ENCODE results near the gene SLC7A1.

DNA sequence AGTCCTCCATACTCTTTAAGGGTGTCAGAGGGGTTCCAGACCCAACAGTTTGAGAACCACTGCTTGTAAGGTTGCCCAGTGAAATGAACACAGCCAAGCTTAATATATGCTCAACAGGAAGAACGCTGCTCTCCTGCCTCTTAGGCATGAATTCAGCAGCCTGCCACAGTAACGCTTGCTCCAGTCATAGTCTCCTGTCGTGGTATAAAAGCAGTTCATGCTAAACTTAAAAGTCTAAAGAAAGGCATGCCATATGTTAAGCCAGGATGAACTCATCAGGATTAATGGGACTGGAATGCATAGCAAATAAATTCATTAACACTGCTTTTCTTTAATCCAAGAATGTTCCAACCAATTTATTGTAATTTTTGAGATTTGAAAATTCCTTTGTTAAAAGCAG lies 38.7 kb downstream of the SLC7A1 start:
- TF ChIP-seq, protein P1, sequence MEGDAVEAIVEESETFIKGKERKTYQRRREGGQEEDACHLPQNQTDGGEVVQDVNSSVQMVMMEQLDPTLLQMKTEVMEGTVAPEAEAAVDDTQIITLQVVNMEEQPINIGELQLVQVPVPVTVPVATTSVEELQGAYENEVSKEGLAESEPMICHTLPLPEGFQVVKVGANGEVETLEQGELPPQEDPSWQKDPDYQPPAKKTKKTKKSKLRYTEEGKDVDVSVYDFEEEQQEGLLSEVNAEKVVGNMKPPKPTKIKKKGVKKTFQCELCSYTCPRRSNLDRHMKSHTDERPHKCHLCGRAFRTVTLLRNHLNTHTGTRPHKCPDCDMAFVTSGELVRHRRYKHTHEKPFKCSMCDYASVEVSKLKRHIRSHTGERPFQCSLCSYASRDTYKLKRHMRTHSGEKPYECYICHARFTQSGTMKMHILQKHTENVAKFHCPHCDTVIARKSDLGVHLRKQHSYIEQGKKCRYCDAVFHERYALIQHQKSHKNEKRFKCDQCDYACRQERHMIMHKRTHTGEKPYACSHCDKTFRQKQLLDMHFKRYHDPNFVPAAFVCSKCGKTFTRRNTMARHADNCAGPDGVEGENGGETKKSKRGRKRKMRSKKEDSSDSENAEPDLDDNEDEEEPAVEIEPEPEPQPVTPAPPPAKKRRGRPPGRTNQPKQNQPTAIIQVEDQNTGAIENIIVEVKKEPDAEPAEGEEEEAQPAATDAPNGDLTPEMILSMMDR (conservative IDR thresholded peaks at IDR 0.05) = no peak
- no peak for TF ChIP-seq ZFX (IDR thresholded peaks at IDR 0.05)

All from C4-2B (cell line).